SK-N-SH (cell line): Measurements from ENCODE around the gene FTCD.

Source experiments
- CHD2 ChIP-seq: fragments of 150-350 bp; IDR thresholded peaks from 2 replicates; pipeline ENCODE4 v1.6.1; 2018; ENCODE audit warnings: low read length; ENCODE audit not compliant: partially characterized antibody
- EP300 ChIP-seq, 2 experiments: IDR thresholded peaks; 2 replicates each; pipeline versions ENCODE4 v1.4.0 to v1.6.1; 2012; ENCODE audit warnings: borderline replicate concordance in 1 of 2, low read depth in 1 of 2, low read length in 1 of 2
- TEAD4 ChIP-seq: IDR thresholded peaks from 2 replicates; pipeline ENCODE4 v1.4.0; 2012; ENCODE audit warnings: mild to moderate bottlenecking, borderline replicate concordance; ENCODE audit not compliant: insufficient read depth
- TF ChIP-seq, protein P1 (sequence below): fragments of 200-600 bp; sonication (generic); IDR thresholded peaks from 2 replicates; pipeline ENCODE4 v1.6.1; 2017; ENCODE audit warnings: antibody characterized with exemption, mild to moderate bottlenecking, moderate library complexity
- TF ChIP-seq, protein P2 (sequence below): fragments of 150-350 bp; IDR thresholded peaks from 2 replicates; pipeline ENCODE4 v1.6.1; 2017; ENCODE audit warnings: antibody characterized with exemption, low read length, low read depth, borderline replicate concordance
- TF ChIP-seq, protein P3 (sequence below): IDR thresholded peaks from 2 replicates; pipeline ENCODE4 v1.4.0; 2012; ENCODE audit warnings: low read depth

DNA sequence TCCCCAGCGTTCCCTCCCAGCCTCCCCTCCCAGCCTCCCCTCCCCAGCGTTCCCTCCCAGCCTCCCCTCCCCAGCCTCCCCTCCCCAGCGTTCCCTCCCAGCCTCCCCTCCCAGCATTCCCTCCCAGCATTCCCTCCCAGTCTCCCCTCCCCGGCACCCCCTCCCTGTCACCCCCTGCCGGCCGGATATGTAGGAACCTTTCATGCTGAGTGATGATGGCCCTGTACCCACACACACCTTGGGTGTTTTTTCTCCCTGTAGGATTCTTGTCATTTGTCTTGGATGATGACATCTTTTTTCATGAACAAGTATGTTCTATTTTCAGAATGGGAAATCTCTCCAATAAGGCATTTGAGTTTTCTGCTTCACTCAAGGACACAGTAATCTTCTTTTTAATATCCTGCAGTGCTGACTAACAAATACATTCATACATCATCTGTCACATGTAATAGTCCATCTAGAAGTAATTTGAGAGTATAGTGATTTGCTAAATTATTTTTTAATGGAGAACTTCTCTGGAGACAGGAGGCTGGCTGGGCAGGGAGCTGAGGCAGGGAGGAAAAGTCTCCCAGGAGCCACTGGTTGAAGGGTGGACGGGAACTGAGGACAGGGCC is 19.5 kb downstream of the FTCD start:
- TF ChIP-seq EP300 (IDR thresholded peaks at IDR 0.05; ENCODE audit: borderline replicate concordance in 1 of 2, low read depth in 1 of 2, low read length in 1 of 2) (no peak), TEAD4 (no peak), CHD2 (no peak)
- TF ChIP-seq, protein P1, sequence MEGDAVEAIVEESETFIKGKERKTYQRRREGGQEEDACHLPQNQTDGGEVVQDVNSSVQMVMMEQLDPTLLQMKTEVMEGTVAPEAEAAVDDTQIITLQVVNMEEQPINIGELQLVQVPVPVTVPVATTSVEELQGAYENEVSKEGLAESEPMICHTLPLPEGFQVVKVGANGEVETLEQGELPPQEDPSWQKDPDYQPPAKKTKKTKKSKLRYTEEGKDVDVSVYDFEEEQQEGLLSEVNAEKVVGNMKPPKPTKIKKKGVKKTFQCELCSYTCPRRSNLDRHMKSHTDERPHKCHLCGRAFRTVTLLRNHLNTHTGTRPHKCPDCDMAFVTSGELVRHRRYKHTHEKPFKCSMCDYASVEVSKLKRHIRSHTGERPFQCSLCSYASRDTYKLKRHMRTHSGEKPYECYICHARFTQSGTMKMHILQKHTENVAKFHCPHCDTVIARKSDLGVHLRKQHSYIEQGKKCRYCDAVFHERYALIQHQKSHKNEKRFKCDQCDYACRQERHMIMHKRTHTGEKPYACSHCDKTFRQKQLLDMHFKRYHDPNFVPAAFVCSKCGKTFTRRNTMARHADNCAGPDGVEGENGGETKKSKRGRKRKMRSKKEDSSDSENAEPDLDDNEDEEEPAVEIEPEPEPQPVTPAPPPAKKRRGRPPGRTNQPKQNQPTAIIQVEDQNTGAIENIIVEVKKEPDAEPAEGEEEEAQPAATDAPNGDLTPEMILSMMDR: no peak
- TF ChIP-seq, protein P2, sequence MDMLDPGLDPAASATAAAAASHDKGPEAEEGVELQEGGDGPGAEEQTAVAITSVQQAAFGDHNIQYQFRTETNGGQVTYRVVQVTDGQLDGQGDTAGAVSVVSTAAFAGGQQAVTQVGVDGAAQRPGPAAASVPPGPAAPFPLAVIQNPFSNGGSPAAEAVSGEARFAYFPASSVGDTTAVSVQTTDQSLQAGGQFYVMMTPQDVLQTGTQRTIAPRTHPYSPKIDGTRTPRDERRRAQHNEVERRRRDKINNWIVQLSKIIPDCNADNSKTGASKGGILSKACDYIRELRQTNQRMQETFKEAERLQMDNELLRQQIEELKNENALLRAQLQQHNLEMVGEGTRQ: no peak
- TF ChIP-seq, protein P3, sequence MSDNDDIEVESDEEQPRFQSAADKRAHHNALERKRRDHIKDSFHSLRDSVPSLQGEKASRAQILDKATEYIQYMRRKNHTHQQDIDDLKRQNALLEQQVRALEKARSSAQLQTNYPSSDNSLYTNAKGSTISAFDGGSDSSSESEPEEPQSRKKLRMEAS: no peak
